Measurements from ENCODE around the gene TLE6.

GRCh38 chr19:2949939-2950285, 27.5 kb upstream of the TLE6 start:
- TF ChIP-seq POLR2A (IDR thresholded peaks at IDR 0.05) = no peak
- no peak for TF ChIP-seq CTCF (IDR thresholded peaks at IDR 0.05)
- TF ChIP-seq POLR2AphosphoS5 (IDR thresholded peaks at IDR 0.05; ENCODE audit: insufficient read depth in 1 of 2, low read depth in 1 of 2) = no peak

Measured in vagina (tissue), 2 donors.